HEK293T (cell line): ENCODE measurements around the gene CKLF.

ENCODE experiments used
- CTCF ChIA-PET: fragments of 350-600 bp; formaldehyde crosslinking; extraction: SDS; loops from one replicate; lab custom pipeline; 2021; ENCODE audit warnings: antibody characterized with exemption, inconsistent platforms; lab: Yijun Ruan, JAX
- POLR2A ChIA-PET: fragments of 350-600 bp; formaldehyde crosslinking; extraction: SDS; loops from one replicate; lab custom pipeline; 2020; ENCODE audit warnings: antibody characterized with exemption, inconsistent platforms; lab: Yijun Ruan, JAX
- DNase-seq: peaks from one replicate; pipeline ENCODE4 v3.0.0; 2012; ENCODE audit warnings: mixed read lengths; ENCODE audit errors: extremely low spot score
- ARNT ChIP-seq: fragments of 450-650 bp; IDR thresholded peaks from 2 replicates; pipeline ENCODE4 v1.6.1; 2017; ENCODE audit warnings: mild to moderate bottlenecking
- BHLHE40 ChIP-seq: fragments of 450-650 bp; IDR thresholded peaks from 2 replicates; pipeline ENCODE4 v1.6.1; 2016; ENCODE audit warnings: mild to moderate bottlenecking, moderate library complexity, borderline replicate concordance
- CTBP1 ChIP-seq: fragments of 450-650 bp; IDR thresholded peaks from 2 replicates; pipeline ENCODE4 v1.6.1; 2016; ENCODE audit warnings: borderline replicate concordance
- ELF4 ChIP-seq: fragments of 450-650 bp; IDR thresholded peaks from 2 replicates; pipeline ENCODE4 v1.6.1; 2017; ENCODE audit warnings: antibody characterized with exemption
- FOXA1 ChIP-seq: fragments of 450-650 bp; IDR thresholded peaks from 2 replicates; pipeline ENCODE4 v1.6.1; 2016; ENCODE audit warnings: mild to moderate bottlenecking
- FOXK2 ChIP-seq: fragments of 450-650 bp; IDR thresholded peaks from 2 replicates; pipeline ENCODE4 v1.6.1; 2016; ENCODE audit warnings: mild to moderate bottlenecking
- FOXM1 ChIP-seq: fragments of 450-650 bp; IDR thresholded peaks from 2 replicates; pipeline ENCODE4 v1.6.1; 2017; ENCODE audit warnings: mild to moderate bottlenecking, borderline replicate concordance
- HDGF ChIP-seq: fragments of 450-650 bp; IDR thresholded peaks from 2 replicates; pipeline ENCODE4 v1.6.1; 2017; ENCODE audit warnings: antibody characterized with exemption, borderline replicate concordance
- L3MBTL2 ChIP-seq: fragments of 450-650 bp; conservative IDR thresholded peaks from 2 replicates; pipeline ENCODE4 v1.6.1; 2016; ENCODE audit warnings: mild to moderate bottlenecking
- LEF1 ChIP-seq: fragments of 450-650 bp; IDR thresholded peaks from 2 replicates; pipeline ENCODE4 v1.6.1; 2017; ENCODE audit warnings: mild to moderate bottlenecking, borderline replicate concordance
- NFRKB ChIP-seq: fragments of 450-650 bp; IDR thresholded peaks from 2 replicates; pipeline ENCODE4 v1.6.1; 2016; ENCODE audit warnings: mild to moderate bottlenecking, moderate library complexity
- SP1 ChIP-seq: fragments of 450-650 bp; IDR thresholded peaks from 2 replicates; pipeline ENCODE4 v1.6.1; 2017
- SUZ12 ChIP-seq: fragments of 450-650 bp; IDR thresholded peaks from 2 replicates; pipeline ENCODE4 v1.6.1; 2016; ENCODE audit warnings: mild to moderate bottlenecking
- TARDBP ChIP-seq: fragments of 450-650 bp; IDR thresholded peaks from 2 replicates; pipeline ENCODE4 v1.6.1; 2016
- ZNF384 ChIP-seq: fragments of 450-650 bp; IDR thresholded peaks from 2 replicates; pipeline ENCODE4 v1.6.1; 2016
- TF ChIP-seq, protein P1 (sequence below): fragments of 450-650 bp; IDR thresholded peaks from 2 replicates; pipeline ENCODE4 v1.6.1; 2016

The CKLF gene

DNA sequence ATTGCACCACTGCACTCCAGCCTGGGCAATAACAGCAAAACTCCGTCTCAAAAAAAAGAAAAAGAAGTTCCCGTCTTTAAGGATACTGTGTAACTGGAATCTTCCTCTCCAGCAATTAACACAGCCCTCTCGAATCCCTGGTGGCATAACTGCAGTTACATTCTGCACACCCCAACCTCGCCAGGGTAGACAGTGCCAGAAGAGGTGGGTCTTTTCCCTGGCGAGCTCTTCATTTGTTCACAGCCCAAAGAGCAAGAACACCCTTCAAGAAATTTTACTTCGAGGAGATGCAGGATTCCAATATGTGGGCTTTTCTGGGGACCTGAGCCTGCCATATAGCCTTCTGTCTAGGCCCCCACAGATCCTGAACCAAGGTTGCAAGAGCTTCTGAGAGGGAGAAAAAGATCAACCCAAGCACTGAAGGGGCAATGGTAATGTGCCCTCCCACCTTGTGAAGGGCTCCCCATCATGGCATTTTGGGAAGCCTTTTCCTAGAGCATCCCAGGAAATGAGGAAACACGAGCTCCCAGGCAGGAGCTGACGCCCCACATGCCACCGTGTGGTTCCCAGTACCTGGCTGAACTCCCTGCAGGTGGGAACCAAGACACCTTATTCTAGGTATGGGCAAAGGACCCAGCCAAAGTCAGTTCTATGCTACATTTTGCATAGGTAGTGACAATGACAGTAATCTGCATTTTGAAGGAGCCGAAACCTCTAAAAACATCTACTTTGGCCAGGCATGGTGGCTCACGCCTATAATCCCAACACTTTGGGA is 29.4 kb upstream of the CKLF start:
- POLR2A ChIA-PET, result no interaction called here
- CTCF ChIA-PET, result no interaction called here
- TF ChIP-seq SP1, result no peak
- no peak for TF ChIP-seq HDGF
- TF ChIP-seq ARNT, result no peak
- no peak for TF ChIP-seq FOXA1
- TF ChIP-seq, protein P1, sequence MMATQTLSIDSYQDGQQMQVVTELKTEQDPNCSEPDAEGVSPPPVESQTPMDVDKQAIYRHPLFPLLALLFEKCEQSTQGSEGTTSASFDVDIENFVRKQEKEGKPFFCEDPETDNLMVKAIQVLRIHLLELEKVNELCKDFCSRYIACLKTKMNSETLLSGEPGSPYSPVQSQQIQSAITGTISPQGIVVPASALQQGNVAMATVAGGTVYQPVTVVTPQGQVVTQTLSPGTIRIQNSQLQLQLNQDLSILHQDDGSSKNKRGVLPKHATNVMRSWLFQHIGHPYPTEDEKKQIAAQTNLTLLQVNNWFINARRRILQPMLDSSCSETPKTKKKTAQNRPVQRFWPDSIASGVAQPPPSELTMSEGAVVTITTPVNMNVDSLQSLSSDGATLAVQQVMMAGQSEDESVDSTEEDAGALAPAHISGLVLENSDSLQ, result no peak
- TF ChIP-seq FOXM1, result no peak
- TF ChIP-seq CTBP1, result no peak
- no peak for TF ChIP-seq LEF1
- TF ChIP-seq NFRKB, result no peak
- TF ChIP-seq ZNF384, result no peak
- no peak for TF ChIP-seq TARDBP
- TF ChIP-seq SUZ12, result no peak
- no peak for TF ChIP-seq BHLHE40
- TF ChIP-seq ELF4, result no peak
- DNase-seq, result no peak

DNA sequence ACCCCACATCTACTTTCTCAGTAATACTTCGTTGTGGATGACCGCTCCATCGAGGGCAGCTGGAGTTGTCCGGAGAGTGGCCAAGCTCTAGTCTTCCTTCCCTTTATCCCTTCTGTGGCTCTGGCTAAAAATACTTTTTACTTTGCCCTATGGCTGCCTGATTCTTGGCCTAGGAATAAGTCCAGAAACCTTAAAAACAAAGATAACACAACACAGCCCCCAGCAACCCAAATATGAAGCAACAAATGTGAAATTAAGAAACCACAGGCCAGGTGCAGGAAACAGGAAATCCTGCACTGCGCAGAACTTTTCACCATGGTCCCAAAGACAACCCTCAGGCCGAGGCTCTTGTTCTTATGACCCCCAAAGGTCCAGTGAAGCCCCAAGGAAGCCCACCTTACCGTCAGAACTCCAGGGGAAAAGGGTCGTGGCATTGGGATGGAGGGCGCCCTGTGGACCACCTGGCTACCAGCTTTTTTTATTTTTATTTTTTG is 28.5 kb upstream of the CKLF start:
- TF ChIP-seq L3MBTL2 (no peak), SP1 (no peak), HDGF (no peak), CTBP1 (no peak), FOXM1 (no peak), ARNT (no peak), SUZ12 (no peak), TARDBP (no peak), LEF1 (no peak), FOXA1 (no peak), FOXK2 (no peak), ELF4 (no peak)
- TF ChIP-seq, protein P1, result no peak
- CTCF ChIA-PET, result no interaction called here
- POLR2A ChIA-PET, result interaction anchor here (0.6 kb wide), 1 partner anchor 9 kb away, joined by 3 read pairs; no protein-coding TSS in a partner anchor
- DNase-seq, result no peak

DNA sequence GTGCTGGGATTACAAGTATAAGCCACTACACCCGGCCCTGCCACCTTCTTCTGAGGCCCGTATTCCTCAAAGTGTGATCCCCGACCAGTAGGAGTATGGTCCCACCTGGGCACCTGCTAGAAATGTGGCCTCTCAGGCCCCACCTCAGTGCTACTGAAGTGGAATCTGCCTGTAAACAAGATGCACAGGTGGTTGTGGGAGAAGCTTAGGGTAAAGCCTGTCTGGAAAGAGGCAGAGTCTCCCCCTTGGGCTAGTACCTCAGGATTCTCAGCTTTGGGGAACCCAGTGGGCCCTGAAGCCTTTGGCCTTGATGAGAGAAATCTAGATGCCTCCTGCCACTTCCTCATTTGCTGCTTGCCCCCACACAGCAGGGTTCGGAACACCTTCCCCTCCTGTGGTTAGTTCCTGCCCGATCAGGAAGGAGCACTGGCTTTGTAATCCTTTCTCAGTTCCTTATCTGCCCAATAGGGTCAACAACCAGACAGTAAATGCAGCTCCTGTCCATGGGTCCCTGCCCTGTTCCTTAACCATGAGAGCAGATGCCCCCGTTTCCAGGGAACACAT is 27.7 kb upstream of the CKLF start:
- DNase-seq, result no peak
- ChIA-PET POLR2A (no interaction called here), CTCF (interaction anchor here (0.6 kb wide), 1 partner anchor 761 kb away, joined by 3 read pairs; no protein-coding TSS in a partner anchor)
- TF ChIP-seq ZNF384 (no peak), NFRKB (no peak), FOXM1 (no peak), FOXA1 (no peak), CTBP1 (no peak), L3MBTL2 (no peak), SP1 (no peak), LEF1 (no peak), BHLHE40 (no peak), TARDBP (no peak)
- TF ChIP-seq, protein P1, result no peak

DNA sequence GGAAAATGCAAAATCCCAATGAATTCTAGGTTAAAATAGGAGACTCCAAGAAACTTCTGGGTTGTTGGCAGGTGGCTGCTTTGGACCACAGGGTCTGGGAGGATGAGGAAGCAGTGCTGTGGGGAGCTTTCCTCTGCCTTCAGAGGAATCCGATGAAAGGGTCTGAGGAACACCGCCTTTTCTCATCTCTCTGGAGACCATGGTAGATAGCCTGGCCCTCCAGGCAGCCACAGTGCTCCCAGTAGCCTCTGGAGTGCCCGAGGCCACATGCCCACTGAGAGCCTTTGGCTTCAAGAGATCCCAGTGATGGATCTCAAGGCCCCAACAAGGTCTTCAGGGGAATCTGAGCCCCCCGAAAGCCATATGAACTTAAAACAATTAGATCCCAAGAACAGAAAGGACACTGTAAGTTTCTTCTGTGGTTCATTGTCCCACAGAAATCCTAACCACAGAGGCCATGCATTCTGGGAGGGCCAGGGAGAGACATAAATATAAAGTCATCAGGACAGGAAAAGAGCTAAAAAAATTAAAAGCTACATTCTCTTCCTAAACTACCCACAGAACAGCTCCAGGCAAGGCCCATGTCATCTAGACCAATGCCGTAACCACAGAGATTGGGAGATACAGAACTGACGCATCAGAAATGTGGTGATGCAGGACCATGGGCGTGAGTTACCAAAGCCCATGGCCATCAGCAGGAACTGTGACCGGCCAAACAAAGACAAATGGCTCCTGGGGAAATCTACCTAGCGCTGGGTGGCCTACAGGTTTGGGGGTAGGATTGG is 26.8 kb upstream of the CKLF start:
- no peak for DNase-seq
- TF ChIP-seq LEF1 (no peak), FOXK2 (no peak), L3MBTL2 (no peak), TARDBP (no peak), SUZ12 (no peak), CTBP1 (no peak), FOXM1 (no peak), FOXA1 (no peak), ZNF384 (no peak), HDGF (no peak), BHLHE40 (no peak), ELF4 (no peak), ARNT (no peak), NFRKB (no peak), SP1 (no peak)
- TF ChIP-seq, protein P1, result no peak
- CTCF ChIA-PET, result interaction anchor here (0.6 kb wide), 1 partner anchor 762 kb away, joined by 3 read pairs; no protein-coding TSS in a partner anchor
- POLR2A ChIA-PET, result no interaction called here
